ENCODE data around the gene CACNA2D3.

GRCh38 chr3:54987719-54988118 lies 865.4 kb downstream of the CACNA2D3 start:
- TF ChIP-seq, protein P1, sequence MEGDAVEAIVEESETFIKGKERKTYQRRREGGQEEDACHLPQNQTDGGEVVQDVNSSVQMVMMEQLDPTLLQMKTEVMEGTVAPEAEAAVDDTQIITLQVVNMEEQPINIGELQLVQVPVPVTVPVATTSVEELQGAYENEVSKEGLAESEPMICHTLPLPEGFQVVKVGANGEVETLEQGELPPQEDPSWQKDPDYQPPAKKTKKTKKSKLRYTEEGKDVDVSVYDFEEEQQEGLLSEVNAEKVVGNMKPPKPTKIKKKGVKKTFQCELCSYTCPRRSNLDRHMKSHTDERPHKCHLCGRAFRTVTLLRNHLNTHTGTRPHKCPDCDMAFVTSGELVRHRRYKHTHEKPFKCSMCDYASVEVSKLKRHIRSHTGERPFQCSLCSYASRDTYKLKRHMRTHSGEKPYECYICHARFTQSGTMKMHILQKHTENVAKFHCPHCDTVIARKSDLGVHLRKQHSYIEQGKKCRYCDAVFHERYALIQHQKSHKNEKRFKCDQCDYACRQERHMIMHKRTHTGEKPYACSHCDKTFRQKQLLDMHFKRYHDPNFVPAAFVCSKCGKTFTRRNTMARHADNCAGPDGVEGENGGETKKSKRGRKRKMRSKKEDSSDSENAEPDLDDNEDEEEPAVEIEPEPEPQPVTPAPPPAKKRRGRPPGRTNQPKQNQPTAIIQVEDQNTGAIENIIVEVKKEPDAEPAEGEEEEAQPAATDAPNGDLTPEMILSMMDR (IDR thresholded peaks at IDR 0.05), result no peak
- no peak for TF ChIP-seq ZFX (IDR thresholded peaks at IDR 0.05; ENCODE audit: borderline replicate concordance)
